Cardiac septum (tissue), 1 donor: Measurements from ENCODE around the gene TRAF6. TPM values are rescaled to one million over a fixed set of nuclear protein-coding genes. Genes with fewer than 3 reads are reported as not detected.

Experiments
- DNase-seq: peaks from one replicate; pipeline ENCODE4 v3.0.0-alpha.2; 2020; ENCODE audit warnings: low spot score
- intact Hi-C: fragments of 100-400 bp; cut with DNase I; formaldehyde crosslinking; loops from one replicate; pipeline ENCODE4 v1.14.0; 2022
- total RNA-seq: library from RNA; stranded (reverse); fragmentation: NEBNext Ultra II Directional; extraction: Animal tissue kit (Norgen Biotek cat#: 25700); gene quantifications from one replicate; pipeline ENCODE4 v1.2.1, GENCODE V29; 2021
- donor health status: DM: no; HTN: no; CAD: no.

The TRAF6 gene
- total RNA-seq, 1 donor from 2014 or later, result 17.8 TPM

- intact Hi-C loops, result no loop called here
- DNase-seq, result no peak
These were observed 45.4 kb downstream of the TRAF6 start for GRCh38 chr11:36464720-36465119.

- intact Hi-C loops, result no loop called here
- DNase-seq, result no peak
These were observed 46.3 kb downstream of the TRAF6 start for GRCh38 chr11:36463781-36464180.

DNA sequence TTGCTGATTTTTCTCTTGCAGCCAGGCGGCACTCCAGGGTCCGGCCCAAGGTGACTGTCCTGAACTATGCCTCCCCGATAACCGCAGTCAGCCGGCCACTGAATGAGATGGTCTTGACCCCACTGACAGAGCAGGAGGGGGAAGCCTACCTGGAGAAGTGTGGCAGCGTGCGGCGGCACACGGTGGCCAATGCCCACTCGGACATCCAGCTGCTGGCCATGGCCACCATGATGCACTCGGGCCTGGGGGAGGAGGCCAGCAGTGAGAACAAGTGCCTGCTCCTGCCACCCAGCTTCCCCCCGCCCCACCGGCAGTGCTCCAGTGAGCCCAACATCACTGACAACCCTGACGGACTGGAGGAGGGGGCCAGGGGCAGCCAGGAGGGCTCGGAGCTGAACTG is 47.8 kb downstream of the TRAF6 start:
- no peak for DNase-seq
- intact Hi-C loops, result no loop called here

- intact Hi-C loops, result no loop called here
- no peak for DNase-seq
These were observed 49.9 kb downstream of the TRAF6 start for GRCh38 chr11:36460220-36460619.

DNA sequence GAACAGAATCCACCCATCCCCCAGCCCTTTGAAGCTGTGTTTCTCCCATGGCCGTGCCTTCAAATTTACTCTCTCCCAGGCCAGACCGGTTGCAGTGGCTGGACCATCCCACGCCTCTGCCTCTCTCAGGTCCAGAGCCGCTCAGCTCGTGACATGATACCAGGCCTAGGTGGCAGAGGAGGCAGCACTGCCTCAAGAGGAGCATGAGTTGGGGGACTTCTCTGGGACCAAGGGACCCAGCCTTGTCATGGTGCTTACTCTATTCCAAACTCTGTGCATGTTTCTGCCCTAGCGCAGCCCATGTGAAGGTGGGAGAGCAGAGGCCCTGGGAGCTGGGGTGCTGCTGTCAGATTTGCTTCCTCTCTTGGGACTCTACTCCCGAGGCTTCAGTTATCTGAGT is 51.0 kb downstream of the TRAF6 start:
- intact Hi-C loops, result loop anchor here (10.0 kb wide), 1 partner anchor 84 kb away; no protein-coding TSS in a partner anchor
- DNase-seq, result no peak

DNA sequence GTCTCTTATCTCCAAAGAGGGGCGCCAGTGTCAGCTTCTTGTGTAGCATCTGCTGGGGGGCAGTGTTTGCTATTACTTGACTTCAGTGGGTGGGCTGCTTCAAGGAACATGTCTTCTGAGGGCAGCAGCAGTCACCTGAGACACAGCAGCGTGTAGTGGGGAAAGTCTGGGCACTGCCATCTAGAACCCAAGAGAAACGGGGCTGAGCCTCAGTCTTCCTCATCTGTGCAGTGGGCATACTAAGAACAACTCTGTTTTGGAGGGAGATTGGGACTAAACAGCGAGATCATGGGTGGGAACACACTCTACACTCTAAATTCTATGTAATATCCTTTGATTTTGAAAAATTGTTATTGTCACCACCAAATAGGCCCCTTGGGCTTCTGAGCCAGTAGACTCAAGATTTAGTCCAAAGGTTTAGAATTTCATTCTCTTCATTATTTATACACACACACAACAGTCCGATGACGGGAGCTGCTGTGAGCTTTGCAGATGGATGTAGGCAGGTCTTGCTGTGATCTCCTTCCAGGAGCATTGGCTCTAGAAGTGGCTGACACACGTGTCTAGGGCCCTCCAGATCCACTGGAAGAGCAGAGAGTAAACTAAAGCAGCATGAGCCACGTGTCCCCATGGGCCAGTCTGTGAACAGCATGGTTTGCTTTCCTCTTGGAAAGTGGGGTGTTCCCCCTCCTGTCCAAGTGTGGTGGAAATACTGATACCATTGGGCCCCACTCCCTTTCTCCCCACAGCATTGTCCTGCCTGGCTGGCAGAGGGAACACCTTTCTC is 51.8 kb downstream of the TRAF6 start:
- DNase-seq, result no peak
- intact Hi-C loops, result loop anchor here (10.0 kb wide), 1 partner anchor 84 kb away; no protein-coding TSS in a partner anchor

GRCh38 chr11:36456156-36456555 is 53.9 kb downstream of the TRAF6 start:
- no peak for DNase-seq
- intact Hi-C loops, result loop anchor here (10.0 kb wide), 1 partner anchor 81 kb away; no protein-coding TSS in a partner anchor

DNA sequence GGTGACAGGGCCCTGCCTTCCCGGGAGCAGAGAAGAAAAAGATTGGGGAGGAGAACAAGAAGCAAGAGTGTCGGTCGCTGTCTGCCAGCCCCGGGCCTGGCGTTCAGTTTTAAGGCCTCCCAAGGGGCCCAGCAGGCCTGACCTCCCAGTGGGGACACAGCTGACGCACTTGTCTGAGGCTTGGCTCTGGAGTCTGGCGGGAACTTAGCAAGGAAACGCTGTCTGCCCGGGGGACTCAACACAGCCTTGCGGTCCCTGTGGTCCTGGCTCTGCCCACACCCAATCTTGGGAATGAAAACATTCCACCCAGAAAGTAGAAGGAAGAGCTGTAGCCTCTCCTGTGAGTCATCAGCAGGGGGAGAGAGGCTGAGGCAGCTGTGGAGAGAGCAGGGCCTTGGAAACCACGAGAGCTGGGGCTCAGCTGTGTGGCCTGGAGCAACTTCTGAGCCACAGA is 54.4 kb downstream of the TRAF6 start:
- peak; percentile 83 for DNase-seq
- intact Hi-C loops, result loop anchor here (10.0 kb wide), 1 partner anchor 81 kb away; no protein-coding TSS in a partner anchor

GRCh38 chr11:36454941-36455631 is 55.0 kb downstream of the TRAF6 start:
- no peak for DNase-seq
- intact Hi-C loops, result loop anchor here (10.0 kb wide), 1 partner anchor 80 kb away; no protein-coding TSS in a partner anchor

DNA sequence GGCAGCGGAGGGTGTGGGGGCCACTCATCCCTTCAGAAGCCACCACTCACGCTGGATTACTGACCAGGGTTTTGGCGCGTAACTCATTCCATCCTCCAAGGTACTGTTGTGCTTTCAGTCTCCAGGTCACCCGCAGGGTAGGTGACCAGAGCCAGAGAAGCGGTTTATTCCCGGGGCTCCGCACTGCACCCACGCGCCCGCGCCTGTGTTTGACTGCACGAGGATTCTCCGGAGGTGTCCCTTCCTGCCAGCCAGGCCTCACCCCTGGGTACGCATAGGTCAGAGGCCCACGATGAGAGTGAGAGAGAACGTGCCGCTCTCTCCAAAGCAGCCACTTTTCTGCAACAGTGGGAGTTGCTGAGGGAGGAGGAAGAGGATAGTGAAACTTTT is 55.5 kb downstream of the TRAF6 start:
- DNase-seq, result no peak

GRCh38 chr11:36453678-36454077 is 56.4 kb downstream of the TRAF6 start:
- intact Hi-C loops, result loop anchor here (10.0 kb wide), 1 partner anchor 79 kb away; no protein-coding TSS in a partner anchor
- DNase-seq, result no peak

More for the DNA sequence above, 55.5 kb downstream of the TRAF6 start:
- intact Hi-C loops, result loop anchor here (10.0 kb wide), 1 partner anchor 80 kb away; no protein-coding TSS in a partner anchor

DNA sequence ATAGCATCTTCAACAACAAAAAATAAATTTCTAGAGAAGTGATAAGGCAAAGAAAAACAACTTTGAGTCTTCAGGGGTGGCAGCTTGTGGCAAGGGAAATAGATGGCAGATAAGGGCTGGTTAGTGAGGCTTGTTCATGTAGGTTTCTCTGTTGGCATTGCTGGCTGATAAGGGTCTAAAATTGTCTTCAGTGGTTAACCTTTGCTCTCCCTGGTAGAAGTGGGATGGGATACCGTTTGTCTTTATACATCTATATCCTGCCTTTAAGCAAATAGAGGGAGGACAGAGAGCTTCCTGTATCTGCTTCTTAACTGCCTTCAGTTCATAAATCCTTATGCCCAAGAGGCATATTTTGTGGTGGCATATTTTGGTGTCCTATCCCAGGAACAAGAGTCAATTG is 57.1 kb downstream of the TRAF6 start:
- DNase-seq, result no peak
- intact Hi-C loops, result loop anchor here (10.0 kb wide), 1 partner anchor 78 kb away; no protein-coding TSS in a partner anchor

DNA sequence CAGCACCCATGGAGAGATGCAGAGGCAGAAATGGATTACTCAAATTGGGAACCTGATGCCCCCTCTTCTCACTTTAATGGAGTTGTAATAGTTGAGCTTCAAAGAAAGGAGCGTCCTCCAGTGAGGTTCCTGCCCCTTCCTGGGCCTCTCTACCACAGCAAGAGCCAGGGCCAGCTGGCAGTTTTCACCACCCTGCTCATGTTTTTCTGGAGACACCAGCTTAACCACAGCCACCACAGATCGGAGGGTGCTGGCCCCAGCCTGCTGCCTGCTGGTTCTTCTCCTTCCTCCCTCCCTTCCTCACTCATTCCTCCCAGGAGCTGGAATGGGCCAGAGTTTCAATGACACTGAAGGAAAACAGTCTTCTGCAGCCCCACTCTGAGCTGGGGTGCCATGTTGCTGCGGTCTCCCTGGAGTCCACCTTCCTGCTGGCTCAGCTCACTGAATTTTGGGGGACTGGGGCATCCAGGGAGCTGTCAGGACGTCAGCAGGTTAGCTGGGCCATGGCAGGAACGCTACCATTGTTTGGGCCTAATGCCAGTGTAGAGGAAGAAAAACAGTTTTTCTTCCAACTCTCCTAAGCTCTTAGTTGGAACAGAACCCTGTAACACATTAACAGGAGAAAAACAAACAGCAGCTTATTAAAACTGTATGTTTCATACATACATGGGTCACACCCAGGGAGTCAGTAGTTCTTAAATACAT is 57.7 kb downstream of the TRAF6 start:
- DNase-seq, result no peak
- intact Hi-C loops, result loop anchor here (10.0 kb wide), 1 partner anchor 78 kb away; no protein-coding TSS in a partner anchor

DNA sequence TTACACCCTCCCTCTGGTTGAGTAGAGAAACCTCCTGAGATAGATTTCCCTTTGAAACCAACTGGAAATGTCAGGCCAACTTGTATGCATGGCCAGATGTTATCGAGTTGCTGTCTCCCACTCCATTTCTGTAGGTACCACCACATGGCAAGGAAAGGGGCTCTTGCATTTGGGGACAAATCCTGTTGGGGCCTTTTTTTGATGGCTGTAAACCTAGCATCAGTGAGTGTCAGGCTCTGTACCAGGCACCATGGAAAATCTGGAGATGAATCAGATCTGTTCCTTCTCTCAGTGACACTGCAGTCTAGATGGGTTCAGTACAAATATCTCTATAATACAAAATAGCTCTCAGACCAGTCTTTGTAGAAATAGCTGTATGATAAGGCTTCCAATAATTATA is 58.4 kb downstream of the TRAF6 start:
- intact Hi-C loops, result loop anchor here (10.0 kb wide), 1 partner anchor 77 kb away; no protein-coding TSS in a partner anchor
- no peak for DNase-seq

DNA sequence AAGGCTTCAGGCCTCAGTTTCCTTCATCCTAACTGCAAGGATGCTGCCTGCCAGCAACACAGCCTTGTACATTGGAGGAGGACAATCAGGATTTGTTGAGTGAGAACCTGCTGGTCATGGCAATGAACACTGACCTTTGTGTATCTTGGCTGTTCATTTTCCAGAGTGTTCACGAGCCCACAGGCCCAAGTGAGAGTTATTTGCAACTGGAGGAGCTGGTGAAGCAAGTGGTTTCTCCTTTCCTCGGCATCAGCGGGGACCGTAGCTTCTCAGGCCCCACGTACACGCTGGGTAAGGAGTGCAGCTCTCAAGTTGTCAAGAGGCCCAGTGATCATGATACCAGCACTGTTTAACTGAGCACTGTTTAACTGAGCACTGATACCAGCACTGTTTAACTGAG is 59.0 kb downstream of the TRAF6 start:
- intact Hi-C loops, result loop anchor here (10.0 kb wide), 1 partner anchor 76 kb away; no protein-coding TSS in a partner anchor

GRCh38 chr11:36450110-36450572 is 59.9 kb downstream of the TRAF6 start:
- intact Hi-C loops, result loop anchor here (10.0 kb wide), 1 partner anchor 75 kb away; no protein-coding TSS in a partner anchor
- DNase-seq, result no peak

More for the DNA sequence above, 59.0 kb downstream of the TRAF6 start:
- DNase-seq, result no peak

- no peak for DNase-seq
- intact Hi-C loops, result loop anchor here (10.0 kb wide), 1 partner anchor 75 kb away; no protein-coding TSS in a partner anchor
These were observed 60.4 kb downstream of the TRAF6 start for GRCh38 chr11:36449561-36450096.

- intact Hi-C loops, result no loop called here
- no peak for DNase-seq
These were observed 62.1 kb downstream of the TRAF6 start for GRCh38 chr11:36447947-36448346.

GRCh38 chr11:36447514-36447913 is 62.6 kb downstream of the TRAF6 start:
- DNase-seq, result no peak
- intact Hi-C loops, result no loop called here
